HepG2 (cell line): ENCODE data around the gene INKA2. TPM values are rescaled to one million over a fixed set of nuclear protein-coding genes. Genes with fewer than 3 reads are reported as not detected.

ENCODE experiments used
- AGO2 ChIP-seq: fragments of 200-400 bp; formaldehyde crosslinking; optimal IDR thresholded peaks from 2 replicates; pipeline ENCODE3; 2017; ENCODE audit warnings: mild to moderate bottlenecking, low read depth, low read length, moderate library complexity
- AKAP8 ChIP-seq: sonication (generic); formaldehyde crosslinking; IDR thresholded peaks from 2 replicates; pipeline ENCODE4 v1.5.1; 2020; ENCODE audit warnings: mild to moderate bottlenecking, missing genetic modification reagents
- BCL6 ChIP-seq: IDR thresholded peaks from 2 replicates; pipeline ENCODE4 v1.6.1; 2016; ENCODE audit warnings: missing genetic modification reagents, missing compliant biosample characterization
- CBX1 ChIP-seq: IDR thresholded peaks from one replicate; pipeline ENCODE4 v1.6.1; 2016; ENCODE audit warnings: antibody characterized with exemption, low read depth
- CENPBD1 ChIP-seq: sonication (generic); formaldehyde crosslinking; IDR thresholded peaks from 2 replicates; pipeline ENCODE4 v1.8.0; 2022; ENCODE audit warnings: missing genetic modification reagents, low read depth, mild to moderate bottlenecking, borderline replicate concordance
- CENPT ChIP-seq: sonication (generic); formaldehyde crosslinking; IDR thresholded peaks from 2 replicates; pipeline ENCODE4 v1.8.0; 2022; ENCODE audit warnings: low read depth, mild to moderate bottlenecking, moderate library complexity, missing genetic modification reagents
- EHMT2 ChIP-seq: fragments of 200-600 bp; sonication (generic); IDR thresholded peaks from 2 replicates; pipeline ENCODE4 v1.7.0; 2017; ENCODE audit warnings: antibody characterized with exemption, low read depth, low read length, borderline replicate concordance
- GATA4 ChIP-seq: sonication (generic); IDR thresholded peaks from 2 replicates; pipeline ENCODE4 v1.6.1; 2016; ENCODE audit warnings: antibody characterized with exemption, low read depth, borderline replicate concordance
- GPBP1L1 ChIP-seq: sonication (generic); formaldehyde crosslinking; IDR thresholded peaks from 2 replicates; pipeline ENCODE4 v1.5.0; 2020; ENCODE audit warnings: mild to moderate bottlenecking, missing genetic modification reagents
- KLF9 ChIP-seq: IDR thresholded peaks from 2 replicates; pipeline ENCODE4 v1.6.1; 2016; ENCODE audit warnings: low read depth
- MIXL1 ChIP-seq: IDR thresholded peaks from 2 replicates; pipeline ENCODE4 v1.6.1; 2016
- MYNN ChIP-seq: sonication (generic); formaldehyde crosslinking; IDR thresholded peaks from 2 replicates; pipeline ENCODE4 v1.4.0; 2020; ENCODE audit warnings: mild to moderate bottlenecking, low read depth, missing genetic modification reagents
- POGK ChIP-seq: sonication (generic); formaldehyde crosslinking; conservative IDR thresholded peaks from 2 replicates; pipeline ENCODE4 v1.8.0; 2022; ENCODE audit warnings: mild to moderate bottlenecking, moderate library complexity, missing genetic modification reagents
- PRMT3 ChIP-seq: sonication (generic); formaldehyde crosslinking; IDR thresholded peaks from 2 replicates; pipeline ENCODE4 v1.8.1; 2022; ENCODE audit warnings: low read depth, mild to moderate bottlenecking, moderate library complexity, missing genetic modification reagents, borderline replicate concordance
- RFX3 ChIP-seq: IDR thresholded peaks from 2 replicates; pipeline ENCODE4 v1.6.1; 2016; ENCODE audit warnings: missing biosample characterization, missing genetic modification reagents
- RFX5 ChIP-seq: IDR thresholded peaks from 2 replicates; pipeline ENCODE4 v1.6.1; 2011; ENCODE audit warnings: low read depth, low read length, improper control_type of control experiment
- SIN3B ChIP-seq: fragments of 150-350 bp; IDR thresholded peaks from 2 replicates; pipeline ENCODE4 v1.6.1; 2014; ENCODE audit warnings: low read length
- SOX5 ChIP-seq: IDR thresholded peaks from 2 replicates; pipeline ENCODE4 v1.6.1; 2016; ENCODE audit warnings: borderline replicate concordance
- THYN1 ChIP-seq: sonication (generic); formaldehyde crosslinking; IDR thresholded peaks from 2 replicates; pipeline ENCODE4 v1.8.1; 2023; ENCODE audit warnings: low read depth, mild to moderate bottlenecking, moderate library complexity, missing genetic modification reagents, borderline replicate concordance
- U2AF2 ChIP-seq: fragments of 200-400 bp; formaldehyde crosslinking; IDR thresholded peaks from 2 replicates; pipeline ENCODE4 v1.6.1; 2017; ENCODE audit warnings: low read depth, mild to moderate bottlenecking, low read length
- ZBTB25 ChIP-seq: IDR thresholded peaks from 2 replicates; pipeline ENCODE4 v1.6.1; 2018; ENCODE audit warnings: missing genetic modification reagents
- ZBTB34 ChIP-seq: sonication (generic); formaldehyde crosslinking; IDR thresholded peaks from 2 replicates; pipeline ENCODE4 v1.8.0; 2022; ENCODE audit warnings: mild to moderate bottlenecking, missing genetic modification reagents
- ZNF564 ChIP-seq: sonication (generic); formaldehyde crosslinking; IDR thresholded peaks from 2 replicates; pipeline ENCODE4 v1.8.1; 2023; ENCODE audit warnings: mild to moderate bottlenecking, missing genetic modification reagents
- ZNF672 ChIP-seq: sonication (generic); formaldehyde crosslinking; IDR thresholded peaks from 2 replicates; pipeline ENCODE4 v1.8.1; 2022; ENCODE audit warnings: missing genetic modification reagents
- polyA plus RNA-seq, 8 experiments: library from polyadenylated mRNA; depleted of rRNA in 3 of 8; stranded (reverse) in 7 of 8; unstranded in 1 of 8; fragments of >200 nt; fragmentation: Illumina TruSeq in 4 of 8; extraction: Trizol in 4 of 8; gene quantifications; 2 replicates each; pipeline versions ENCODE4 v1.2.1 to v1.2.3, GENCODE V29; 2011 to 2016; ENCODE audit warnings: low read depth in 4 of 8, missing spikeins in 1 of 8, mixed read lengths in 1 of 8; ENCODE audit not compliant: insufficient read depth in 1 of 8
- total RNA-seq, 5 experiments: library from RNA; depleted of rRNA; stranded (reverse); fragments of >200 nt; fragmentation: Illumina TruSeq; extraction: Trizol; gene quantifications; 2 replicates each; pipeline ENCODE4 v1.2.3, GENCODE V29; 2016; ENCODE audit warnings: low read depth in 1 of 5

INKA2 gene
- total and polyA plus RNA-seq, 2 of the 13 experiments (the other 11 are each of a cell fraction or from before 2014, with no cell fraction given) = 2.6 to 4.6 TPM

- no peak for TF ChIP-seq POGK (CRISPR knock-in tag)
- no peak for TF ChIP-seq PRMT3
- TF ChIP-seq RFX5 = no peak
- TF ChIP-seq KLF9 (CRISPR knock-in tag) = no peak
- peak; percentile 45; the same call in 1 of the 2 replicates for TF ChIP-seq GATA4
- 0 out of 2 replicates have a peak, but pooled peaks have one; percentile 17 for TF ChIP-seq ZBTB34 (CRISPR knock-in tag)
- no peak for TF ChIP-seq GPBP1L1 (CRISPR knock-in tag)
- no peak for TF ChIP-seq MYNN (CRISPR knock-in tag)
- peak; percentile 45; the same call in 1 of the 2 replicates for TF ChIP-seq SOX5
- no peak for TF ChIP-seq RFX3 (CRISPR knock-in tag)
- TF ChIP-seq AGO2 = peak; percentile 39
- no peak; the same call in 1 of the 2 replicates for TF ChIP-seq CENPT
- TF ChIP-seq THYN1 (CRISPR knock-in tag) = no peak
- no peak for TF ChIP-seq SIN3B
- TF ChIP-seq ZNF564 (CRISPR knock-in tag) = peak; percentile 78; the same call in 1 of the 2 replicates
- TF ChIP-seq U2AF2 = no peak
- no peak for TF ChIP-seq CENPBD1 (CRISPR knock-in tag)
- peak; percentile 77; the same call in 1 of the 2 replicates for TF ChIP-seq ZBTB25
- TF ChIP-seq EHMT2 = no peak
- TF ChIP-seq AKAP8 (CRISPR knock-in tag) = peak; percentile 78
- TF ChIP-seq BCL6 = peak; percentile 45
- peak; percentile 40; the same call in 1 of the 2 replicates for TF ChIP-seq MIXL1 (CRISPR knock-in tag)
- peak; percentile 59 for TF ChIP-seq CBX1
- TF ChIP-seq ZNF672 (CRISPR knock-in tag) = no peak
These were observed at the start of gene INKA2 (continued) for GRCh38 chr1:111739194-111739924.
